Measurements from ENCODE around the gene ALDH3B1.

Gene ALDH3B1

DNA sequence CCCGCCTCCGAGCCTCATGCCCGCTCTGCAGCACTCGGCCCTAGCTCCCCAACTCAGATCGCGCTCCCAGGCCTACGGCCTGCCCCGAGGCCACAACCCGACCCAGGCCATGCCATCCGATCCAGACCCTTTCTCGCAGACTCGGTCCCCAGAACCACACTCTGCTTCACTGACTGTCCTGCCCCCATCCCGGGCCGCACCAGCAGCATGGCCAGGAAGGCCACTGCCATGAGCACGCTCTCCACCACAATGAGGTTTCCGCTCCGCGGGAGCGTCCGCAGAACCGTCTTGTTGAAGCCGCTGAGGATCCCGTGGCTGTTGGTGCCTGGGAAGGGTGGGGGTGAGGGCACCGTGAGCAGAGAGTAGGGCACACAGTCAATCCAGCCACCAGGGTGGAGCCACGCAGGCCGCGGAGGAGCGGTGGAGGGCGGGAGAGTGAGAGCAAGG is 12.6 kb upstream of the ALDH3B1 start:
- DNase-seq: no peak

- DNase-seq: no peak
These were observed 11.7 kb upstream of the ALDH3B1 start for GRCh38 chr11:67998150-67999045.

DNA sequence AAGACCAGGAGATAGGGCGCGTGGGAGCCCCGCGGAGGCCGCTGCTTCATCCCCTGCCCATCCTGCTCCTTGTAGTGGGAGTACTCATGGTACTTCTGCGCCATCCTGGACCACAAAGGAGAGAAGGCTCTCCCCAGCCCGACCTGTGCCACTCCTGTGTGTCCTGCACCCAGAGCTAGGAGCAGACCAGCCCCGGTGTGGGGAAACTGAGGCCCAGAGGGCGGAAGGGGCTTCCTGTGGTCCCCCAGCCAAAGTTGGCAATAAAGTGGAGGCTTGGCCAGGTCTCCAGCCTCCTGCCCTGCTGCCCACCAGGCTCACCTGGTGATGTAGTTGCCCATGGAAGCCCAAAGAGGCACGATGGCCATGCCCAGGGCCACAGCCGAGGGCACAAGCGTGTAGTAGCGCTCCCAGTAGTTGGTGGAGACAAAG is 10.9 kb upstream of the ALDH3B1 start:
- no peak for DNase-seq

GRCh38 chr11:67999704-68000103 is 10.4 kb upstream of the ALDH3B1 start:
- no peak for DNase-seq

GRCh38 chr11:68002575-68002937 is 7.6 kb upstream of the ALDH3B1 start:
- DNase-seq: no peak

- DNase-seq: no peak
These were observed 6.9 kb upstream of the ALDH3B1 start for GRCh38 chr11:68002938-68003845.

- DNase-seq: no peak
These were observed 6.1 kb upstream of the ALDH3B1 start, which contains the start of gene UNC93B1 for GRCh38 chr11:68003846-68004550. UNC93B1 (minus strand) TSS chr11:68004097; CDS start chr11:68004043, 54 bp downstream.

GRCh38 chr11:68004551-68005335 is 5.4 kb upstream of the ALDH3B1 start:
- DNase-seq: no peak

DNA sequence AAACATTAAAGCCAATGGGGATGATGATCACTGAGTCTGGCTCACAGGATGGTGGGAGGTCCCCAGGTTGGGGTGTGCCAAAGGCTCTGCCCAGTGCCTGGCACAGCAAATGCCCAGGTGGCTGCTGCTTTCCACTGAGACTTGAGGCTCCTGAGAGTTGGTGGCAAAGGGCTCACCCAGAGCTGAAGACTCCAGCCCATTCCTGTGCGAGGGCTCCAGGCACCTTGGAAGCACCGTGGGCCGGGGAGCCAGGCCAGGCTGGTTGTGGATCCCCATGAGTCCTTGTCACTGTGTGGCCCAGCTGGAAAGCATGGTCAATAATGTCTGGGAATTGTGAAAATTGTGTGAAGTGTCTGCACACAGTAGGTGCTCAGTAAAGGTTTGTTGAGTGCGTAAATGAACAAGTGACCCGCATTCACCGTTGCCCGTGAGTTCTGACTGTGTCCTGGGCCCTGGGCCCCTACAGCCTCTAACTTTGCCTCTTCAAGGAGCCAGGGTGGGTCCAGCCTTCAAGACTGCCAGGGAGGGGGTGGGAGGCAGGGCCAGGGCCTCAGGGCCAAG is 3.4 kb upstream of the ALDH3B1 start:
- no peak for DNase-seq

DNA sequence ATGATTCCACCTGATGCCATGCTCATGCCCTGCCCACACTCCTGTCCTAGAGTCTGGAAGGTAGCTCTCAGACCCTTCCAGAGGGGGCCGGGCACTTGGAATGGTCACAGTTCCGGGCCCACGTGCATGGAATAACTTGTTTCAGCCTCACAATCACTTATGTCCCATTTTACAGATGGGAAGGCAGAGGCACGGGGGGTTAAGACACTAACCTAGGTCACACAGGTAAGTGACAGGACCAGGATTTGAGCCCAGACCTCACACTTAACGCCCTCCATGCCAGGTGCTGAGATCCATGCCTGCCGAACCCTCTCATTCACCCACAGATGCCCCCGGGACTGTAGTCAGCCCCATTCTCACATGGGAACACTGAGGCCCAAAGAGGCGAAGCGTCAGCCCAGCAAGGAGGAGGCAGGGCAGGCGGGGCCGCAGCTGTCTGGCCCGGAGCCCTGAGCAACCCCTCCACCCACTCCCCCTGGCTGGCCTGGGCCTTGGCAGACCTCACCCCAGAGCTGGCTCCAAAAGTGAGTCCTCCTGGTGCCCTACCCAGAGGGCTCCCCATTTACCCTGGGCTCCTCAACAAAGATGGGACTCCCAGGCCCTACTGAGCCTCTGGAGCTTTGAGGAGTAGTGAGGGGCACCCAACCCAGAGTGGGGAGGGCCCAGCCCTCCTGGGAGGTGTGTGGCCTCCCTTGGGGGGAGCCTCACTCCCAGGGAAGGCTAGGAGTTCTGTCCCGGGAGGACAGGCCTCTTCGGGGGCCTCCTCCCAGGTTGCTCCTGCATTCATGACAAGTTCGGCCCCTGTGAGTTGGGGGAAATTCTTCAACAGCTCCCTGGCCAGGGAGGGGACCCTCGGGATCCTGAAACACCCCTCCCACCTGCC is 2.4 kb upstream of the ALDH3B1 start:
- DNase-seq: no peak

DNA sequence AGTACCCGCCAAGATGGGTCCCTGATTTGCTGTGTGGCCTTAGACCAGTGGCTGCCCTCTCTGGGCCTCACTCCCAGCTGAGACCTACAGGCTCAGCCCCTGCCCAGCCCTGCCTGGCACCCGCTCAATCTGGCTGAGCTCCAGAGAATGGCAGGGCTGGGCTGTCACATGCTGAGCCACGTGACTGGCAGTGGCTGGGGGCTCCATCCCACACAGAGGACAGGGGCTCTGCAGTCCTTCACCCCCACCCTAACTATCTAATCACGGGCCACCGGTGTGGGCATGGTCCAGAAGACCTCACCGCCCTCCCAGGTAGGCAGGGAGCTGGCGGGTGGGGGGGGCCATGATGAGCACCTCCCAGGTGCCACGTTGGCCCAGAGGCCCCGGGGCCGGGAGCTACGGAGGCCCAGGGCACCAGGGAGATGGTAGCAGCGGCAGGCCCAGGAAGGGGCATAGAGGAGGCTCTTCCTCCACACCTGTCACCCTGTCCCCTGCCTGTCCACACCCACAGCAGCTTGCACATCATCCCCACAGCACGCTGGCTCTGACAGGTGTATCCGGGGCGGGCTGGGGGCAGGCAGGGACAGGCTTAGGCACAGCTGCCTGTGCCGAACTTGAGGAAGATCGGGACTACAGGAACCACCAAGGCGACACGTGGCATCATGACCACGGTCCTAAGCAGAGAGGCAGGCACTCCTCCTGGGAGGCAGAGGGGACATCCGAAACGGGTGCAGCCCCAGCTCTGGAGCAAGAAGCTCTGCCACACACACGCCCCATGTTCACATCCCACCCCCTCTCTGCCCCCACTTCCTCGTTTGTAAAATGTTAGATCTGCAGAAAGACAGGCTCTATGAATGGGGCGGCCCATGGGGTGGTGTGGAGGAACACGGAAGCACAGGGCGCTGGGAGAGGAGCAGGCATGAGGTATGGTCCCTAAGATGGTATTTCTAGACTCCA is 1.5 kb upstream of the ALDH3B1 start:
- DNase-seq: no peak

DNA sequence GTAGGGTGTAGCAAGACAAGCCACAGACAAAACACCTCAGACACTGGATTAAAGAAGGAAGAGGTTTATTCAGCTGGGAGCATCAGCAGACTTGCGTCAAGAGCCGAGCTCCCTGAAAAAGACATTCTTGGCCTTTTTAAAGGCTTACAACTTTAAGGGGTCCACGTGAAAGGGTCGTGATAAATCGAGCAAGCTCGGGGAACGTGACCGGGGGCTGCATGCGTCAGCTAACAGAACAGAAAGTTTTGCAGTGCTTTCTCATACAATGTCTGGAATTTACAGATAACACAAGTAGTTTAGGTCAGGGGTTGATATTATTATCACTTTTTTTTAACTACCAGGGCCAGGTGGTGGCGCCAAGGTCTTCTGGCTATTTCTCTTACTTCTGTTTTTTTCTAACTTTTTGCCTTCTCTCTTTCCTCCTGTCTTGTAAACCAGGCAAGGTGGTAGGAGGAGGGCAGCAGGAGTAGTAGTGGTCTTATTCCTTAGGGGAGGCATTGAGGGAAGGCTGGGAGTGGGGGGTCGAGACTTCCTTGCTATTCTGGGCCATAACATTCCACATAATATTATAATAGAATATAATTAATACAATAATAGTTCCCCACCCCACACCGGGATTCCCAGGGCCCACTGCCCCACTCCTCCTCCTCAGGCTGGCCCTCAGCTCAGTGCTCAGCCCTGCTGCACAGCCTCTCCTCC is 587 bp upstream of the ALDH3B1 start:
- DNase-seq: no peak

DNA sequence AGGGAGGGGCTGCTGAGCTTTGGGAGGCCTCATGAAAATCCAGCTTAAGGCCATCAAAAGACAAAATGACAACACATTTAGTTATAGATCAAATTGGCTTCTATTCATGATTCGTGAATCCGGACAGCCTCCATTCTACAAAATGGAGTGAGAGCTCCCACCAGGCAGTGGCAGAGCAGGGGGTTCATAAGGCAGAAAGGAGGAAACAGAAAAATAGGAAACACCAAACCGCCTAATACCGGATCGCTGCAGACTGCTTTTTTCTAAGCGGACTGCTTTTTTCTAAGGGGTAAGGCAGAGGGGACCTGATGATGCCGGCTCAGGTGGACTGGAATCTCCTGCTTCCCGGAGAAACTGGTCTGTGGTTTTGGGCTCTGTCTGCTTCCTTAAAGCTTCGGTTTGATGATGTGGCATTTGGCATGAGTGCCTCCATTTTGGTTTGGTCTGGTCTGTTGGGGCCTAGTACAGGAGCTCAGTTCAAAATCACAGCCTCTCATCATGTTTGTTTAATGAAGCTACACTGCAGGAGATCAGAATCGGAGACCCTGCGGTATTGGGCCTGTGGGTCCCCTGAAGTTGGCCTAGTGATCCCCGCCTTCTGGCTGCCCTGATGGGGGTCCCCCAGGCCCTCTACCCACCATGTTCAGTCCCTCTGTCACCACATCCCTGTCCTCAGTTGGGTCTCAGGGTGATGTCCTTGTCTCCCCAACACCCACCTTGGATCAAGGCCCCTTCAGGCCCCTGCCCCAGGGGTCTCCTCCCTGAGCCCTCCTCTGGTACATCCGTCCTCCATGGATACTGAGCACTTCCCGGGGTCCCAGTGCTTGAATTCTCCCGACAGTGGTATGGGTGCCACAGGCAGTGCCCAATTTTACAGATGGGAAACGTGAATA is 1.2 kb downstream of the ALDH3B1 start:
- no peak for DNase-seq

- DNase-seq: no peak
These were observed 2.1 kb downstream of the ALDH3B1 start for GRCh38 chr11:68012044-68012842.

DNA sequence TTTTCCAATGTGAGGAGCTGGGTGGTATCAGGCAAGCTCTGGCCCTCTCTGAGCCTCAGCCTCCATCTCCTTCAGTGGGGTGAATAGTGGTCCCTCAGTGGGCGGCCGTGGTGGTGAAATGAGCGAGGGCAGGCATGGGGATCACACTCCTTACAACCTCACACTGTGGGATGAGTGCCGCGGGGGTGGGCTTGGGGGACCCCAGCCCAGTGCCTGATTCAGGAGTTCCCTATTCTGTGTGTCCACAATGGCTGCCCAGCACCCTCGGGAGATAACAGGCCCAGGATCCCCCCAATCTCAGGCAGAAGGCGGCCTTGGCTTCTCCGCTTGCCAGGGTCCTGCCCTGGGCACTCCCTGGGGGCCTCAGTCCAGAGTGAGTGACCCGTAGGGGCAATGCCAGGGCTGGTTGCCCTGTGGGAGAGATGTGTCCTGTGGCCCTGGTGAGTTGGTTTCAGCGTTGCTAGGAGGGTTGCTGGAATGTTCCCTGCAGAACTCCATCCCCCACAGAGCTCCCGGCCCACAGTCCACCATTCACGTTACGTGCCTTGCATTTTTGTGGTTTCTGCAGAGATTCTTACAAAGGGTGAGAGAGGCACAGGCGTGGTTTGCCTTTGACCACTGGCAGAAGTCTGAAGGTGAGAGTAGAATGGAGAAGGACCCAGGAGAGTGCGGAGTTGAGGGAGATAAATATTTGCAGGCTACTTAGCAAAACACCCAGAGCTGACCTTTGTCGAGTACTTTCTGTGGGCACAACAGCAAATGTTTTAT is 2.9 kb downstream of the ALDH3B1 start:
- DNase-seq: no peak

DNA sequence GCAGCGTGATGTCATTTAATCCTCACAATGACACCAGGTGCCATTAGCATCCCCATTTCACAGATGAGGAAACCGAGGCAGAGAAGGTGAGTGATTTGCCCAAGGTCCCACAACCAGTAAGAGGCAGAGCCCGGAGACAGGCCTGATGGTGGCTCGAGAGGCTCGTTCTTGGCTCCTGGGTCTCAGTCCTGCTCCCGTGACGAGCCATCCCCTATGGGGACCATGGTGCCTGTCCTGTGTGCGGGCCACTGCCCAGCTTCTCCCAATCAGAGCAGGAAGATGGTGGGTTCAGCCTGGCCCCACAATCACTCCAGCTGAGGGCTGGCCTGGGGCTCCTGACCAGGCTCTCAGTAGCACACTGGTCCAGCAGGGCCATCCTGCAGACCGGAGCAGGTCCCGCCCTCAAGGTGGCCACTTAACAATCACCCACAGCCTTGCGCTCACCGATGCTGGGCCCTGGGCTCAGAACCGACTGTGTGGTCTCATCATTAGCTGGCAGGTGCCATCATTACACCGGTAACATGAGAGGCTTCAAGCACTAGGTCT is 3.6 kb downstream of the ALDH3B1 start:
- DNase-seq: no peak

Data from NCI-H1092 treated with DMSO at 0.1 percent for 48 hours (cell line).